GM19452 (cell line): ENCODE measurements around the gene CWC22.
"Not testable (repeated sequence)": the region's sequence is repeated elsewhere in the genome, so short reads cannot be mapped to it uniquely, and the experiment has no call there.

Experiments used
- ATAC-seq: cut with Tn5 transposase; IDR thresholded peaks from one replicate; pipeline ENCODE4 v1.9.1; 2021; ENCODE audit not compliant: unreplicated experiment

CWC22 gene

DNA sequence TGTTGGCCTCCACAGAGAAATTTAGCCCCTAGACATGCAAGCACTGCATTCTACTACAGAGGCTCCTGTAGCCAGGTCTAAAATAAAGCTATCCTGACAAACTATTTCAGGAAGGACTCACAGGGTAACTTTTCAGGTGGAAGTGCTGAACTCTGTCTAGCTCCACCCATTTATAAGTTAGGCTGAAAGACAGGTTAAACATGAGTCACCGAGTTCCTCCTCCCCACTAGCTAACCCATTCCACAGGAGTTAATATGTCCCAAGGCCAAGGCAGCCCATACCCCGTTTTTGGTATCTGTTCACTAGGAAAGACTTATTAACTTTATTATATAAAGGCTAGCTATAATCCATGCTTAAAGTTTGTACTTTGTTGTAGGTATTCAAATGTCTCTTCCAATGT lies 3.5 kb downstream of the CWC22 start:
- ATAC-seq = no peak

DNA sequence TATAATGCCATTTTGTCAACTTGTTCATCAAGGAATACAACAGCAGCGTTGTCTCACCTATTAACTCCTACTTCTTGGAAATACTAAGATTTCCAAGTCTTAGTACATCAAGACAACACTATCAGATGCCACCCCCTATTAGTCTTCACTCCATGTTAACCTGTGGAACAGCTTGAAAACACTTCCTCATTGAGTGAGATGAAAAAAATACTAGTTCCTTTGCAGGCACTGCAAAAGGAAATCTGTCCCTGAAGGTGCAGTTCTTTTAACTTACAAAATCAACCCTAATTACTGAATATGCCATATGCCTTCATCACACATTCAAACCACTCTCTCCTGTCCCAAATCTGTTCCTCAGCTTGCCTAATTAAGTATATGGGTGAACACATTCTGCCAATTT lies 4.0 kb downstream of the CWC22 start:
- ATAC-seq = no peak

DNA sequence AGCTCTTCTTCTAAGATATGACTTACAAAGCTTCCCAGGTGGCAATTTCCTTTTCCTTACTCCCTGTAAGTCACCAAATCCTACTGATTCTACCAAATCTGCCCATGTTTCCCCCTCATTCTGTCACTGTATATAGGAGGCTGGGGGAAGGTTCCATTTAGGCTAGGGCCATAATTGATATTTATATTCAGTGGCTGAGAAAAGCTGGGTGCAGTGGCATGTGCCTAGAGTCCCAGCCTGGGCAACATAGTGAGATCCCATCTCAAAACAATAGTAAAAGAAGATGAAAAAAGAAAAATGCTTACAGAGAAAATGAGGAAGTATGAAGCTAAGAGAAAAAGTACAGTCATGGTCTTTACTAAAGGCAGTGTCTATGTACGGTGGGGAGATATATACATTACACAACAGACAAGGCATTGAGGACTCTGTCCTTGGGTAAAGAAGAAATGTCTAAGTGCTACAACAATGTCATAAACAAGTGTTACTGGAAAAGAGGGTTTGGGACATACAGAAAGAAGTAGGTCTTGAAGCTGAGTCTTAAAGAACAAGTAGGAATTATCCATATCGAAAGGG lies 4.8 kb downstream of the CWC22 start:
- no peak for ATAC-seq

DNA sequence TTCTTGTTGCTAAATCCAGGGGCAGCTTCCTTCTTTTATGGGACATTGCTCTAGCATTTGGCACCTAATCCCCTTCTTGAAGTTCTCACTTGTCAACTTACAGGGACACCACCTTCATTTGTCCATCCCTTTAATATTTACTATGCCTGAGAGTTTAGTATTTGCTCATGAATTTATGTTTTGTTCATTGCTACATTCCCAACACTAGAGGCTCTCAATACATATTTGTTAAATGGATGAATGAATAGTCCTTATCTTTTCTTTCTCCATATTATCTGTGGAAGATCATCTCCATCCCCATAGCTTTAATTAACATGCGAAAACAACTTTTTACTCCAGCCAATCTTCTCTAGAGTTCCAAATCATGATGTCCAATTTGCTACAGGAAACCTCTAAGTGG lies 5.4 kb downstream of the CWC22 start:
- ATAC-seq = no peak

DNA sequence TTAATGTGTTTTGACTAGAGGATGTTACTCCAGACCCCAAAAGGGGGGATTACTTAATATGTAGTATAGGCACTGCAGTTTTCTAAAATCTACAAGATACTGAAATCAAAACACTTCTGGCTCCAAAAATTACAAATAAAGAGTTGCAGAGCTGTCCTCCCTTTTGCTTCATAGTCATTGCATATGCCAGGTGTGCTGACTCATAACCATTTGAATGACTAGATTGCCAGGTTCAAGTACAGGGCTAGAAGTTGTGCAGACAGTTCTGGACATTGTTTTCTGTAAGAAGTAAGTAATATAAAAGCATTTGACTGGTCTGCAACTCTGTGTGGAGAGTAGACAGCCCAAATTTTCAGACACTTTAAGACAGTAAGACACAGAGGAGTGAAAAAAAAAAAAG lies 6.7 kb downstream of the CWC22 start:
- peak; percentile 50 for ATAC-seq

DNA sequence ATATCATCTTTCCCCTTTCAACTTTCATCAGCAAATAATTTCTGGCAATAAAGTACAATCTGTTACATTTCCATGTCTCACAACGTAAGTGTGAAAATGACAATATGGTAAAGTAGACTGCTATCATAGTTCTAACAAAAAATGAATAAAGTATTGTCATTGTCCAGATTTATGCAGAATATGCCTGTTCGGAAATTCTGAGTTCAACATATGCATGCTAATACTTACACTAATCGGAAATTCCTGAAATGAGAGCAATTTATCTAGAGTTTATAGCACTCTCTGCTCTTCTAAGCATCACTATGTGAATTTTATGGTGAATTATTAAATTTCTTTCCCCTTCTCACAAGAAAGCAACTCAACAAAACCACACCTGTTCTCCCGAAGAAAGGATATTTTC lies 8.1 kb downstream of the CWC22 start:
- ATAC-seq = no peak

DNA sequence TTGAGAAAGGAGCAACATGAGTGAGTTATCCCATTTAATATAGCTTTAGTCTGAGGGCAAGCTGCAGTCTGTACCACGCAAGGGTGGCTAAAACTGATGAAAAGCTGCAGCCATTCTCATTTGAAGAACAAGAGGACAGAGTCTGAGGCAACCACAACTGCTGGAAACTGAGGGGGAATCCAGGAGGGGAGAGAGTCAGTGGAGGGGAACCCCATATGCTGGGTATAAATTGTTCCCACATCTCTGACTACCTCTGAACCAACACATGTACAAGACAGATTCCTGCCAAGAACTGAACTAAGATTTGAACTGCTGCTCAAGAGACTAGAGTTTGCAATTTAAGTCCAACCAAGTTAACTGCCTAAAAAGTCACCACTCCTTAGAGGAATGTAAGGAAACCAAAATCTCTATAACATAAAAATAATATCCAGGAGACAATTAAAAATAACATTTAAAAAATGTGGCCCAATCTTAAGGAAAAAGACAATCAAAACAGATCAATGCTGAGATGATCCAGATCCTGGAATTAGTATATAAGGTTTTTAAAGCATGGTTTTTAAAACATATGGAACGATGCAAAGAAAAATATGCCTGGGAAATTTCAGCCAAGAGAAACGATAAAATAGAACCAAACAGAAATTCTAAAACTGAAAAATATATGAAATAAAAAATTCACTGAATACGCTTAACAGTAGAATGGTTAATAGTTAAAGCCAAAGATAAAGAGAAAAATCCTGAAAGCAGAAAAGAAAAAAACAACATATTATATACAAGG lies 11.2 kb downstream of the CWC22 start:
- ATAC-seq = no peak

DNA sequence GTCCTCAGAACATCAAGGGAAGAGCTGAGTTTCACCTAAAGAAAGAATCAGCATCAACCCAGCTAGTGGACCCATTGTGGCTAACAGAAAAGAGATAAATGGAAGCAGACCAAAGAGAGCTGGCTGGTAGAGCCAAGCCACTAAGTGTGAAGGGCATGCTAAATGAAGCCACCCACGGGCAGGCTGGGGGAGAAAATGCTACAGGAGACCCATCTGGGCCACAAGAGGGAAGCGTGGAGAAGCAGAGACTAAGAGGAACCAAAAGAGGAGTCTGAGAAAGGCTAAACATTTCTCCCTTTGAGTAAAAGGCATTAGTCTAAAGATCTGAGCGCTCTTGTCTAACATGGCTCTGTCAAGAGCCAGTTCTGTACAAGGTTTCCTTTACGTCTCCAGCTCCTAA lies 15.8 kb downstream of the CWC22 start:
- ATAC-seq = no peak

DNA sequence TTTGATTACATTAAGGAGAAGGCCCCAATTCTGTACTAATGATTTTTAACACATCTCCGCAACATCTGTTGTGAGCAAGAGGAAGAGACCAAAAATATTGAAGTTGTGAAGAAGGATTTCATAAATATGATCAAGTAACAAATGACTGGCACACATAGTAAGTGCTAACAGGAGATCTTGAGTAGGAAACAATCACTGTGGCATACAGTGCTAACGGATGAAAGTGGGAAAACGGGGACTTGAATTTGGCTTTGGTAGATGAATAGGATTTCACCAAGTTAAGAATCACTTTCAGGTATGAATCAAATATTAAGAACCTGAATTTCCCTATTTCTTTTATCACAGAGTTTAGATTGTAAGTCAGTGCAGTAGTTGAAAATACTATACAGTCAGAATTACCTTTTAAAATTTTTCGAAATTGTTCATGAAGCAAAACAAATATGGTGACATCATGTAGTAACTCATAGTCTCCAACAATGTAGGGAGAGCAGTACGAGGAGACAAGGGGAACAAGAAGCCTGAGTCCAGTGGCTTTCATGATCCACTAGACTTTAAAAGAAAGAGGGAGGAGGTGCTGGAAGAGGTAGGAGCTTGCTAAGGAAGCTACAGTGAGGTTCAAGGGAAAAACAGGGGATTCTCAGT lies 16.3 kb downstream of the CWC22 start:
- no peak for ATAC-seq

DNA sequence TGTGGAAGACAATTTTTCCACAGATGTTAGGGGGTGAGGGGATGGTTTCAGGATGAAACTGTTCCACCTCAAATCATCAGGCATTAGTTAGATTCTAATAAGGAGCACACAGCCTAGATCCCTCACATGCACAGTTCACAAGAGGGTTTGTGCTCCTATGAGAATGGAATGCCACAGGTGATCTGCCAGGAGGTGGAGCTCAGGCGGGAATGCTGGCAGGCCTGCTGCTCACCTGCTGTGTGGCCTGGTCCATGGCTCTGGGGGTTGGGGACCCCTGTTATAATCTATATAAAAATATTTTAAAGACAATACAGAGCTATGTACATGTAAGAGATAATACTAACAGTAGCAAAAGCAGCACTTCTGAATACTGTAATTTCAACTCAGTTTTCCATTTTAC lies 19.2 kb downstream of the CWC22 start:
- no peak for ATAC-seq

DNA sequence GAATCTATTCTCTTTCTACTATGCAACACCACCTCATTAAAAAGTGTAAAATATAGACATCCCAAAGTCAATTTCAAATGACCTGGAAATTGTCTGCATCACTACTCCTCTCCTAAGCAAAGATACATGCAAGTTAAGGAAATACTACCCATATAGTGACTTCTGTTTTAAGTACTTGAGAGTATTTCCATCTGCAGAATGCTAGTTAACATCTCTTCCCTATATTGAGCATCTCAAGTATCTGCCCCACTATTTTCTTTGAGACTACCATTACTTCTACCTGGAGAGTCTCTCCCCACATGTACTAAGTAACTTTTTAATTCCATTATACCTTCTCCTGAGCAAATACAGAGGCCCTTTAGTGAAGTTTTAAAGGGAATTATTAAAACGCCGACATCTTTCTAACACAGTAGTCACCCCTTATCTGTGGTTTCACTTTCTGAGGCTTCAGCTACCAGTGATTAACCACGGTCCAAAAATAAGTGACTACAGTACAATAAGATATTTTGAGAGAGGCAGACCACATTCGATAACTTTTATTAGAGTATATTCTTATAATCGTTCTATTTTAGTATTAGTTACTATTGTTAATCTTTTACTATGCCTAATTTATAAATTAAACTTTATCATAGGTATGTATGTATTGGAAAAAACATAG lies 21.8 kb downstream of the CWC22 start:
- peak; percentile 84 for ATAC-seq

DNA sequence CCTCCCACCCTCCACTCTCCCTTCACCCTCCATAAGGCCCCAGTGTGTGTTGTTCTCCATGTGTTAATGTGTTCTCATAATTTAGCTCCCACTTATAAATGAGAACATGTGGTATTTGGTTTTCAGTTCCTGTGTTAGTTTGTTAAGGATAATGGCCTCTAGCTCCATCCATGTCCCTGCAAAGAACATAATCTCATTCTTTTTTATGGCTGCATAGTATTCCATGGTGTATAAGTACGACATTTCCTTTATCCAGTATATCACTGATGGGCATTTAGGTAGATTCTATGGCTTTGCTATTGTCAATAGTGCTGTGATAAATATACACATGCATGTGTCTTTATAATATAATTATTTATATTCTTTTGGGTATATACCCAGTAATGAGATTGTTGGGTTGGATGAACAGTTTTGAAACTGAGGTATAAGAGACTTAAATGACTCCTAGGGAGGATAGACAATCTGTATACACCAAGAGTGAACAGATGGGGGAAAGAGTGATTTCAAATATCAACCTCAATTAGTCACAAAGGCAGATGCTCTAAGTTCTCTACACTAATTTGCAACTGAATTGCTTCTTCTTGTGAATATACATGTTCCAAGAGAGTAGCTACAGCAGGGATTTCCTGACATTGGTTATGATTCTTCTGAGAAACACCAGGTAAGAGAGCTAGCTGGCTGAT lies 23.7 kb downstream of the CWC22 start:
- ATAC-seq = no peak

DNA sequence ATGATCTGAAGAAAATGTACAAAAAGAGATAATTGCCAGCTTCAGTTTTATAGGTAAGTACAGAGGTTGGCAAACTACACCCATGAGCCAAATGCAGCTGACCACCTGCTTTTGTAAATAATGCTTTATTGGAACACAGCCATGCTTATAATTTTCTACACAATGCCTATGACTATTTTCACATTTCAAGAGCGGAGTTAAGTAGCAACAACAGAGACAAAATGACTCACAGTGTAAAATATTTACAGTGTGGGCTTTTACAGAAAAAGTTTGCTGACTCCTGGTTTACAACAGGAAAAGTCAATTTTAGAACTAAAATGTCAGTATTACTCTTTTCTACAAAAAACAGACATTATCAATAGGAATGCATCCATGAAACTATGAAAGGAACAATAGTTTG lies 26.0 kb downstream of the CWC22 start:
- ATAC-seq = no peak

DNA sequence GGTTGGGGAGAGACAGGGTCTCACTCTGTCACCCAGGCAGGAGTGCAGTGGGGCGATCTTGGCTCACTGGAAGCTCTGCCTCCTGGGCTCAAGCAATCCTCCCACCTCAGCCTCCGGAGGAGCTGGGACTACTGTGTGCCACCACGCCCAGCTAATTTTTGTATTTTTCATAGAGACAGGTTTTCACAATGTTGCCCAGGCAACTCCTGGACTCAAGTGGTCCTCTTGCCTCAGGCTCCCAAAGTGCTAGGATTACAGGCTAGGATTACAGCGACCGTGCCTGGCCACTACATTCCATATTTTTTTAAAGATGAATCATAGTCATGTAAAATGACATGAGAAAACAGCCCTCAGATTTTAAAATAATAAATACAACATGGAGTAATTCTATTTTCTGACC lies 32.3 kb downstream of the CWC22 start:
- ATAC-seq = no peak

DNA sequence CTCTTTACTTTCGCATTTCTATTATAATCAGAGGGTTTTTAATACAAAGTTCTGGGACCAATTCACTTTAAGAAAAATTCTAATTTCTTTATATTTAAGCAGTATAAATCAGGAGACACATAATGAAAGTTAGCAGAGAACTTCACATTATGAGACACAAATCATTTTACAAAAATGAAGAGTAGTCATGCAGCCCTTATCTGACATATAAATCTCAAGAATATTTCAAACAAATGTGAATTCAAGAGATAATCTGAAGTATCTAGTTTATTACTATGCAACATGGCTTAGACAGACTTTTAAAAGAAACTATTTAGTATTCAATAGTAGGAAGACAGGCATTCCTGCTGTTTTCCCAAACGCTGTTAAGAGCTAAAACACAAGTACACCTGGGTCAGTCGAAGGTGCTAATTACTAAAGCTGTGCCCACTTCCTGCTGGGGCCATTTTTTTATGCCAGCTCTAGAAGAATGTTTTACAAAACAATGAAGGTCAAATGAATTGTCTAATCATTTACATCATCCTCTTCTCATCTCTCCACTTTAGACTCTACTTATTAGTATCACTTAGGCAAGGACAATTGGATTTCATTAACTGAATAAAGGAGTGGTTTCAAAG lies 40.2 kb downstream of the CWC22 start:
- no peak for ATAC-seq

DNA sequence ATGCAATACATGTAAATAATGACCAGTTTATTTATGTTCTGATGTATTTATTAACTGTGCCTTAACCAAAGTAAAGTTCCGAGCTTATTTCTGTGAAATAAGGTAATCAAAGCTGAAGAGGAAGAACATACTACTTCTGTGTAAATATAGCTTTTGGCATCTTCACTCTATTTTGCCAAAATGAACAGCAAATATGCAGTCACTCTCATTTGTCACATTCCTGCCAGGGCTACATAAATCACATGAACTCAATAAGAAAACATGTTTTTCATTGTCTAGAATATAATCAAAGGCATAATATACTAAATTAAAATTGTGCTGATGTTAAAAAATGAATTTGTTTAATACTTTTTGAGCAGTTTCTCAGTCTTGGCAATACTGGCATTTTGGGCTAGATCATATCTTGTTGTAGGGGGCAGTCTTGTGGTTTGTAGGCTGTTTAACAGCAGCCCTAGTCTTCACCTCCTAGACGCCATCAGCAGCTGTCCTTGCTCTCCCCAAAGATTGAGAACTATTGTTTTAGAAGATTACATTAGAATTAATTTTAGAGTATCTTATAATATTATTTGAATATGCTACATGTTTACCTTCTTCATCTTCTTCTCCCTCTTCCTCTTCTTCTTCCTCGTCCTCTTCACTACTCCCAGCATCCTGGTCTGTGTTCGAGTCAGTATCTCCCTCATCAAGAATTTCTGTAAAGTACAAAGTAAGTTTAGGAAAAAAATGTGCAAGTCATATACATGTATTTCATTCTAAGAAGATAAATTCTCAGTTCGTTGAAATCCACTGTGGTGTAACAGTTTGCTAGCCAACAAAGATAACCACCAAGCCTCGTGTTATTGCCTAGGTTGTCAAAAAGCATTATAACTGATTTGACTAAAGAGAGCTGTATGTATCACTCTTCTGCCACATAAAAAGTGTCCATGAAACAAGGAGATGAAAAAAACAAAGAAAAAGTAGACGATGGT lies 41.5 kb downstream of the CWC22 start:
- ATAC-seq = no peak

DNA sequence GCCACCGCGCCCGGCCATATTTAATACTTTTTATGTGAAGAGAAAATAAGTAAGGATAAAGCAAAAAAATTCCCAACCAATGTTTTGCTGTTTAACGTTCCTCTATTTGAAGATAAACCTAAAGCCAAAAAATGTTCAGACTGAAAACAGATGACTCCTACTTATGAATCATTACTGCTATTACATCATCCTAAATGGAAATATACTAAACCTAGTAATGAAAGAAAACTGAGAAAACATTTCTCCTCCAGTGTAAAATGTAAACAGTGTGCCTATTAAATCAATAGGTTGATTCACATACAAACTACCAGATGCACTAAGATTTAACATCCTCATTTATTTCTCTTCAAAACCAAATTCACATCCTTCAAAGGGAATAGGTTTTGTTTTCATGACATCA lies 43.5 kb downstream of the CWC22 start:
- ATAC-seq = no peak

DNA sequence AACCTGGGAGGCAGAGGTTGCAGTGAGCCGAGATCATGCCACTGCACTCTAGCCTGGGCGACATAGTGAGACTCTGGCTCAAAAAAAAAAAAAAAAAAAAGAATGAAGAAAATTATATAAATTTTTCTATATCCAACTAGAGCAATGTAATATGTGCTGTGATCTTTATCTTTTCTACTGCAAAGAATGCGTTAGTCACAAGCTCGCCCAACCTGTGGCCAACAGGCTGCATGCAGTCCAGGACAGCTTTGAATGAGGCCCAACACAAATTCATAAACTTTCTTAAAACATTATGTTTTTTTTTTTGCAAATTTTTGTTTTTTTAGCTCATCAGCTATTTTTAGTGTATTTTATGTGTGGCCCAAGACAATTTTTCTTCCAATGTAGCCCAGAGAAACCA lies 48.8 kb downstream of the CWC22 start:
- not testable (repeated sequence) for ATAC-seq

DNA sequence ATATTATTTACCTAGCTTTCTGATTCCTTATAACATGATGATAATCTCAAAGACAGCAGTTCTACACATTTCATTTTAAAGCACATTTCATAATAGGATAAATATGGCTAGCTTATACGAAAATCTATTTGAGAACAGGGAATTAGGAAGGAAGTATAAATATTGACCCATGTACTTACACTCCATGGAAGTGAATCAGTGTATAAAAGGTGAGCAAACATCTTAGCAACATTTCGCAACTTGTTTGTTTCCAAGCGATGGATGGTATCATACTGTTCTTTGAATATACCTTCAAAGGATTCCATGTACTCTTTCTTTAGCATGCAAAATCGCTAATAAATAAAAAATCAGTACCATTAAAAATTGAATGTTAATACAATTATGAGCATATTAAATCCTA lies 53.1 kb downstream of the CWC22 start:
- no peak for ATAC-seq

DNA sequence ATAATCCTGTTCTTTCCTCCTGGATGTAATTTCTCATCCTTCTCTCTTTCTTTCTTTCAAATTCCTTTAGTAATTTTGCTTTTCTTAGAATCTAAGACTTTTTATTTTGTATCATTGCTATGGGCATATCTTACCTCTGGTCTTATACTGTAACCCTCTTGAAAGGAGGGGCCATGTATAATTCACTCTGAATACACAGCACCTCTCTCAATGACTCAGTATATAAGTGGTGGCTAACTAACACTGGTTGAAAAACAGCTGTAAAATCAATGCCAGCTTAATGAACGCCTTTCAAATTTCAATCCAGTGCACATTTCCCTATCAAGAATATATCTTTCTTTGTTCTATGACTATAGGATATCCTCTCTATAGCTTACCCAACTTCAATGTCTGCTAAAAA lies 53.7 kb downstream of the CWC22 start:
- no peak for ATAC-seq
